Measurements from ENCODE around the gene GRID2.

GRCh38 chr4:93771640-93772411 is 1468.1 kb downstream of the GRID2 start:
- TF ChIP-seq CTCF (IDR thresholded peaks at IDR 0.05) (no peak), POLR2A (IDR thresholded peaks at IDR 0.05) (no peak)
